GM19193 (cell line): ENCODE data around the gene TTC27.

Source experiments
- POLR2A ChIP-seq: IDR thresholded peaks from 4 replicates; pipeline ENCODE4 v1.6.1; 2011; ENCODE audit not compliant: insufficient read depth, insufficient read length; ENCODE audit errors: extremely low read depth

TTC27 gene

GRCh38 chr2:32838949-32839348 lies 211.1 kb downstream of the TTC27 start:
- TF ChIP-seq POLR2A: no peak

- no peak for TF ChIP-seq POLR2A
Measured at GRCh38 chr2:32841931-32842898, 214.4 kb downstream of the TTC27 start.

GRCh38 chr2:32843699-32844098 lies 215.8 kb downstream of the TTC27 start:
- no peak for TF ChIP-seq POLR2A

GRCh38 chr2:32844253-32844652 lies 216.4 kb downstream of the TTC27 start:
- no peak for TF ChIP-seq POLR2A

GRCh38 chr2:32847734-32848133 lies 219.9 kb downstream of the TTC27 start:
- TF ChIP-seq POLR2A: no peak

DNA sequence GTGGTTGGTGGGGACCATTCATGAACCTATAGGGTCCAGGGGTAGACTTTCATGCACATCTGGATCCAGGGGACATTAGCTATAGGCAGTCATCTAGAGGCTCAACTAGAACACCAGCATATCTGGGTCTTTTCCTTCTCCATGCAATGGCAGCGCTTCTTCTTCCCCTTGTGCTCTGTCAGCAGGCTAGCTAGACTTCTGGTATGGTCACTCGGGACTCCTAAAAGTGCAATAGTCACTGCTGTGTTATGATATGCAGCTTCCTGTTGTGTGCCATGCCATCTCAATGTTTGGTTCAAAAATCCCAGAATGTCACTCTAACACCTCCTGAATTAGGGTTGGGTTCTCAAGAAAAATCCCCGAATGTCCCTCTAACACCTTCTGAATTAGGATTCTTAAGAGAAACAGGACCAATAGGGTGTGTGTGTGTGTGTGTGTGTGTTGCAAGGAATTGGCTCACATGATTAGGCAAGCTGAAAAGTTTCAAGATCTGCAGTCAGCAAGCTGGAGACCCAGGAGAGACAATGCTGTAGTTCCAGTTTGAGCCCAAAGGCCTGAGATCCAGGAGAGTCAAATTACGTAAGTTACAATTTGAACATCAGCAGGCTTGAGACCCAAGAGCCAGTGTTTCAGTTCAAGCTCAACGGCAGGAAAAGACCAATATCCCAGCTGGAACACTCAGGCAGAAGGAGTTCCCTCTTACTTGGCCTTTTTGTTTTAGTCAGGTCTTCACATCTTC lies 221.8 kb downstream of the TTC27 start:
- TF ChIP-seq POLR2A: no peak

DNA sequence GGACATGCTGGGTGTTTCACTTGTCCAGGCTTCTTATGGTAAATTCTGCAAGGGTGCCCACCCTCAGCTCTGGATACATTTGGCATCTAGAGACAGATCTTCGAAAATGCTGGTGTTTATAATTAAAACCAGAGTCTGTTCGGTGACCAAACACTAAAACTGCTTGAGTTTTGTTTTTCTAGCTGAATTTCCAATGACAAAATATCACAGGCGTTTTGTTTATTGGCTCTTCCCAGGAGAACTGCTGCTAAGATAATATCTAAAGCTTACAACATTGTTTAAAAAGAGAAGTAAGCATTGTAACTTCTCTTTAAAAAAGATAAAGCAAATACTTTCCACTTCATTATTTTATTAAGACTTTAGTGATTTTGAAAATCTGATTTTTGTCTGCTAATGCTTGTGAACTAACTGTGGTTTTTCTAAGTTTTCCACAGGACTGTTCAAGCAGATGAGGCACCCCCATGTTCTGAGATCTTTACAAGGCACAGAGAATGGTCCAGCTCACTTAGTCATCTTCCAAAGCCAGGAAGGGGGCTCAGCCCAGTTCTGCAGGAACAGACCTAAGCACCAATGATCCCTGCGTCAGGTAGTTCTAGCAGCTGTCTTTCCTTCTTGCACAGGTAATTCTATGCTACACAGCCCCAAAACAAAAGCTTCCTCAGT lies 224.1 kb downstream of the TTC27 start:
- TF ChIP-seq POLR2A: no peak

DNA sequence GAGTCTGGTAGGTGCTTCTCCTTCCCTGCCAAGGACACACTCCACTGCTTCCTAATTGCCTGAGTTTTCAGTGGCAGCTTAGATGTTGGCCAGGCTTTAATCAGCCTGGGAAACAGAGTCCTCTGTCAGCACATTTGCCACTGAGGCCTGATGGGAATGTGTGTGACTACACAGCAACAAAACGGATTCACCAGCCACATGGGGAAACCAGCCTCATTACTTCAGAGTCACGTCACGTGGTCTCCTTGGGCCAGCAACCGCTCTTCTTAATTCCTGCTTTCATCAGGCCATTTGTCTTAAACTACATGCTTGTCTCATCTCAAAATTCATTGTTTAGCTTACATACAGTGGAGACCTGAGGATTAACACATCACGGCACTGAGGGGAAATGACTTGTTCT lies 225.0 kb downstream of the TTC27 start:
- TF ChIP-seq POLR2A: no peak

GRCh38 chr2:32856891-32857290 lies 229.0 kb downstream of the TTC27 start:
- no peak for TF ChIP-seq POLR2A

GRCh38 chr2:32858713-32859112 lies 230.9 kb downstream of the TTC27 start:
- no peak for TF ChIP-seq POLR2A

- TF ChIP-seq POLR2A: no peak
Measured at GRCh38 chr2:32860385-32860784, 232.5 kb downstream of the TTC27 start.

DNA sequence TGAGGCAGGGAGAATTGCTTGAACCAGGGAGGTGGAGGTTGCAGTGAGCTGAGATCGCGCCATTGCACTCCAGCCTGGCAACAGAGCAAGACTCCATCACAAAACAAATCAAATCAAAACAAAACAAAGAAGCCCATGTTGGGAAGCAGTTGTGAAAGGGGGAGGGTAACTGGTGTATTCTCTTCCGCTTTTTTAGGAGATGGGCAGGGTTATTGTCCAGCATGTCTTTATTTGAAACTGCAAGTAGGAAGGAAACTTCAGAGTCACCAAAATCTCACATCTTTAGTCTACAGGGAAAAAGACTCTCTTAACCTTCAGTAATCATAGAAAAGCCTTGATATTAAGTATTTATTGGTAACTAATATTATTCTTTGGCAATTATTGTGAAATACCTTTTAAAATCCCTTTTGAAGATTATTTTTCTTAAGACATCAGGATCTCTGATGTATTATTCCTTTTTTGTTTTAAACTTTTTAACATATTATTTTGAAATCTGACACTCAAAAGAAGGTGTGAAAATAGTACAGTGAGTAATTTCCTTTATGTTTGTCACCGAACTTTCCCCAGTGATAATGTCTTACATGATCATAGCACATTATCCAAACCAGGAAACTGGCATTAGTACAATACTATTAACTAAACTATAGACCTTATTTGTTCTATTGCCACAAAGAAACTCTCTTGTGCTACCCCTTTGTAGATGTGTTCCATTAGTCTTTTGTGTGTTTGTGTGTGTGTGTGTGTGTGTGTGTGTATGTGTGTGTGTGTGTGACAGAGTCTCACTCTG lies 234.6 kb downstream of the TTC27 start:
- TF ChIP-seq POLR2A: no peak

DNA sequence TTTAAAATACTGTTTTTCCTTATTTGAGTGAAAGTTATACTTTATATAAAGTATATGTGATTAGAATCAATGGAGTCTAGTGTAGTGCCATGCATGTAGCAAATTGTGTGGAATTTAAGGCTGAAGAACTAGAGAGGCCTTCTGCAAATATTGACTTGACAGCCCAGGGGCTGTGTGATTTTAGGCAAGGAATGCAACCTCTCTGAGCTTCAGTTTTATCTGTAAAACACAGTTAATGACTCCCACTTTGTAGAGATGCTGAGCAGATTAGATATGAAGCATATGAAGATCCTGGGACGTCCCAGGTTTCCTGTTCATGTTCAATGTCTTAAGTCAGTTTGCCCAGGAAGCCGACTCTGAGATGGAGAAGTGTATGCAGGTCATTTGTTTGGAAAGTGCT lies 235.5 kb downstream of the TTC27 start:
- no peak for TF ChIP-seq POLR2A

GRCh38 chr2:32863803-32864202 lies 236.0 kb downstream of the TTC27 start:
- no peak for TF ChIP-seq POLR2A

GRCh38 chr2:32864334-32865111 lies 236.7 kb downstream of the TTC27 start:
- no peak for TF ChIP-seq POLR2A
